SU-DHL-6 (cell line): ENCODE data around the gene ASCC2.
"Not testable (repeated sequence)": the region's sequence is repeated elsewhere in the genome, so short reads cannot be mapped to it uniquely, and the experiment has no call there.

ENCODE experiments used
- H2AFZ ChIP-seq: fragments of 200-600 bp; sonication (generic); 2 replicates; pipeline ENCODE4 v1.6.1; 2014; ENCODE audit warnings: low read depth, mild to moderate bottlenecking, moderate library complexity, mixed read lengths, antibody characterized with exemption, low read length; ENCODE audit not compliant: severe bottlenecking
- H3F3A ChIP-seq: fragments of 200-600 bp; shearing (Covaris generic); 2 replicates; pipeline ENCODE4 v1.6.0; 2016; ENCODE audit warnings: antibody characterized with exemption, mild to moderate bottlenecking; ENCODE audit not compliant: insufficient read depth
- H3K27ac ChIP-seq: fragments of 200-600 bp; sonication (generic); 2 replicates; pipeline ENCODE4 v1.5.1; 2016; ENCODE audit warnings: low read depth, mild to moderate bottlenecking, low read length, moderate library complexity, mixed read lengths
- H3K27me3 ChIP-seq: fragments of 200-600 bp; sonication (generic), shearing (Covaris generic); 2 replicates; pipeline ENCODE4 v1.6.0; 2014; ENCODE audit warnings: mild to moderate bottlenecking, low read length
- H3K36me3 ChIP-seq: fragments of 200-600 bp; sonication (generic); 2 replicates; pipeline ENCODE4 v1.6.1; 2014; ENCODE audit warnings: mild to moderate bottlenecking, low read length, mixed read lengths
- H3K4me2 ChIP-seq: fragments of 300-600, 200-600 bp; shearing (Covaris generic), sonication (generic); 2 replicates; pipeline ENCODE4 v1.6.0; 2014; ENCODE audit warnings: low read length, low read depth, mild to moderate bottlenecking; ENCODE audit not compliant: poor library complexity, severe bottlenecking
- H3K4me3 ChIP-seq: fragments of 200-600 bp; sonication (generic); 2 replicates; pipeline ENCODE4 v1.5.1; 2014; ENCODE audit warnings: antibody characterized with exemption, low read length, mild to moderate bottlenecking, mixed read lengths; ENCODE audit not compliant: insufficient read depth, poor library complexity, severe bottlenecking
- H3K79me2 ChIP-seq: fragments of 200-600 bp; sonication (generic); 2 replicates; pipeline ENCODE4 v1.6.1; 2014; ENCODE audit warnings: mild to moderate bottlenecking, low read length, moderate library complexity; ENCODE audit not compliant: insufficient read depth
- H3K9ac ChIP-seq: fragments of 200-600 bp; sonication (generic); 2 replicates; pipeline ENCODE4 v1.7.0; 2014; ENCODE audit warnings: mild to moderate bottlenecking, low read length
- H3K9me2 ChIP-seq: fragments of 200-600 bp; sonication (generic); replicated peaks from 2 replicates; pipeline ENCODE4 v1.6.1; 2014; ENCODE audit warnings: low read length; ENCODE audit not compliant: insufficient read depth
- H3K9me3 ChIP-seq: fragments of 200-600 bp; sonication (generic); 2 replicates; pipeline ENCODE4 v1.6.1; 2014; ENCODE audit warnings: low read length, mixed read lengths; ENCODE audit not compliant: insufficient read depth
- H4K20me1 ChIP-seq: fragments of 200-600 bp; sonication (generic); 2 replicates; pipeline ENCODE4 v1.6.1; 2014; ENCODE audit warnings: low read depth, mild to moderate bottlenecking, antibody characterized with exemption, low read length, moderate library complexity, mixed read lengths
- CTCF ChIP-seq: fragments of 200-600 bp; sonication (generic); IDR thresholded peaks from one replicate; pipeline ENCODE4 v1.5.1; 2017; ENCODE audit warnings: antibody characterized with exemption, mild to moderate bottlenecking, low read length, moderate library complexity; ENCODE audit not compliant: insufficient read depth, poor library complexity, severe bottlenecking
- EZH2phosphoT487 ChIP-seq: fragments of 200-600 bp; sonication (generic), shearing (Covaris generic); conservative IDR thresholded peaks from 2 replicates; pipeline ENCODE4 v1.6.1; 2018; ENCODE audit warnings: mild to moderate bottlenecking, antibody characterized with exemption, low read length, moderate library complexity, mixed read lengths

Gene ASCC2

GRCh38 chr22:29861672-29862297, 23.7 kb upstream of the ASCC2 start:
- Histone ChIP-seq H3K27ac (no peak overlapping the region), H4K20me1 (no peaks in the 10 kb centered on the region), H3K79me2 (no peaks in the 10 kb centered on the region), H3F3A (no peaks in the 10 kb centered on the region), H3K4me2 (no peak overlapping the region), H3K4me3 (no peak overlapping the region), H3K9me2 (no peaks in the 10 kb centered on the region), H3K9me3 (no peaks in the 10 kb centered on the region), H3K36me3 (no peaks in the 10 kb centered on the region), H3K9ac (no peak overlapping the region), H3K27me3 (no peaks in the 10 kb centered on the region), H2AFZ (no peak overlapping the region)
- TF ChIP-seq CTCF (no peak), EZH2phosphoT487 (no peak)

- Histone ChIP-seq H3K36me3 (no peaks in the 10 kb centered on the region), H3F3A (no peaks in the 10 kb centered on the region), H3K9me3 (no peaks in the 10 kb centered on the region), H3K9me2 (no peaks in the 10 kb centered on the region), H3K27ac (no peak overlapping the region), H3K27me3 (no peaks in the 10 kb centered on the region), H4K20me1 (no peaks in the 10 kb centered on the region), H3K4me2 (no peak overlapping the region), H3K4me3 (no peak overlapping the region), H3K79me2 (no peaks in the 10 kb centered on the region), H2AFZ (no peak overlapping the region), H3K9ac (no peak overlapping the region)
- TF ChIP-seq CTCF (no peak), EZH2phosphoT487 (no peak)
These were observed 22.1 kb upstream of the ASCC2 start for GRCh38 chr22:29860006-29860766.

- not testable (repeated sequence) for H2AFZ ChIP-seq, H3K79me2 ChIP-seq
These were observed 21.0 kb upstream of the ASCC2 start for GRCh38 chr22:29859030-29859429.

GRCh38 chr22:29856496-29856895, 18.4 kb upstream of the ASCC2 start:
- Histone ChIP-seq H3K79me2 (no peaks in the 10 kb centered on the region), H2AFZ (no peak overlapping the region), H3K9ac (no peak overlapping the region), H3K9me2 (no peaks in the 10 kb centered on the region), H3K4me2 (no peak overlapping the region), H3K27me3 (no peaks in the 10 kb centered on the region), H3K36me3 (no peaks in the 10 kb centered on the region), H3K27ac (no peak overlapping the region), H3K9me3 (no peaks in the 10 kb centered on the region), H3F3A (no peaks in the 10 kb centered on the region), H4K20me1 (no peaks in the 10 kb centered on the region), H3K4me3 (no peak overlapping the region)
- no peak for TF ChIP-seq EZH2phosphoT487
- no peak for TF ChIP-seq CTCF

More at GRCh38 chr22:29859030-29859429, 21.0 kb upstream of the ASCC2 start:
- not testable (repeated sequence) for H3K4me2 ChIP-seq, H4K20me1 ChIP-seq, H3K9me3 ChIP-seq, H3K27me3 ChIP-seq, H3F3A ChIP-seq, H3K9me2 ChIP-seq, H3K9ac ChIP-seq, H3K4me3 ChIP-seq, H3K36me3 ChIP-seq, H3K27ac ChIP-seq
